Measurements from ENCODE around the gene SLC44A3.

SLC44A3 gene

GRCh38 chr1:94883691-94884090, 63.5 kb downstream of the SLC44A3 start:
- peak overlapping the region; percentile 0 for H3K9ac ChIP-seq (ENCODE audit: low read length)
- no peak overlapping the region for H3K4me3 ChIP-seq (ENCODE audit: low read length)
- H3K9me3 ChIP-seq (ENCODE audit: control insufficient read depth, low read depth, low read length) = no peaks in the 10 kb centered on the region
- no peak overlapping the region for H3K27ac ChIP-seq (ENCODE audit: low read length)
- no peaks in the 10 kb centered on the region for H3K36me3 ChIP-seq (ENCODE audit: control insufficient read depth, low read depth, low read length)
- peaks cover 47% of the 10 kb centered on the region for H3K4me1 ChIP-seq (ENCODE audit: control insufficient read depth, low read depth, low read length)
- no peaks in the 10 kb centered on the region for H3K27me3 ChIP-seq (ENCODE audit: control insufficient read depth, insufficient read depth, low read length)

GRCh38 chr1:94884106-94884505, 63.9 kb downstream of the SLC44A3 start:
- no peak overlapping the region for H3K4me3 ChIP-seq (ENCODE audit: low read length)
- no peak overlapping the region for H3K27ac ChIP-seq (ENCODE audit: low read length)
- peaks cover 50% of the 10 kb centered on the region for H3K4me1 ChIP-seq (ENCODE audit: control insufficient read depth, low read depth, low read length)
- H3K27me3 ChIP-seq (ENCODE audit: control insufficient read depth, insufficient read depth, low read length) = no peaks in the 10 kb centered on the region
- no peaks in the 10 kb centered on the region for H3K9me3 ChIP-seq (ENCODE audit: control insufficient read depth, low read depth, low read length)
- H3K36me3 ChIP-seq (ENCODE audit: control insufficient read depth, low read depth, low read length) = no peaks in the 10 kb centered on the region
- peak overlapping the region; percentile 0 for H3K9ac ChIP-seq (ENCODE audit: low read length)

DNA sequence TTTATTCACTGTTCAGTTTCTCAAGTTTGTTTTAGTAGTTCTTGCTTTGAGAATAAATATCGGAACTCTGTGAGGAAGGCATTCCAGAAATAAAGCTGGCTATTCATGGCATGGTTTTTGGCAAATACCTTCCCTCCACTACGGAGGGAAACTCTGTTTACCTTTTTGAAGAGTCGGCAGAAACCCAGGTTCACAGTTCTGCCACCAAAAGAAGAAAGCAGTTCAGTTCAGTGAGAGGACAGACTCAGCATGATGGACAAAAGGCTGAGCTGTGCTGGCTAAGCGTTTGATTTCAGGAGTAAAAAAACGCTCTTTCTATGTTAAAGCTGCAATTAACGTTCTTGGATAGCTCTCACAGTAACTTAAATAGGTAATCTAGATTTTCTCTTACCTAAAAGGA, 64.3 kb downstream of the SLC44A3 start:
- no peaks in the 10 kb centered on the region for H3K9me3 ChIP-seq (ENCODE audit: control insufficient read depth, low read depth, low read length)
- H3K4me1 ChIP-seq (ENCODE audit: control insufficient read depth, low read depth, low read length) = peaks cover 54% of the 10 kb centered on the region
- peak overlapping the region; percentile 40 for H3K27ac ChIP-seq (ENCODE audit: low read length)
- H3K27me3 ChIP-seq (ENCODE audit: control insufficient read depth, insufficient read depth, low read length) = no peaks in the 10 kb centered on the region
- no peak overlapping the region for H3K4me3 ChIP-seq (ENCODE audit: low read length)
- H3K36me3 ChIP-seq (ENCODE audit: control insufficient read depth, low read depth, low read length) = no peaks in the 10 kb centered on the region
- H3K9ac ChIP-seq (ENCODE audit: low read length) = no peak overlapping the region

GRCh38 chr1:94886361-94886760, 66.2 kb downstream of the SLC44A3 start:
- no peak overlapping the region for H3K9ac ChIP-seq (ENCODE audit: low read length)
- H3K27ac ChIP-seq (ENCODE audit: low read length) = no peak overlapping the region
- H3K9me3 ChIP-seq (ENCODE audit: control insufficient read depth, low read depth, low read length) = no peaks in the 10 kb centered on the region
- H3K27me3 ChIP-seq (ENCODE audit: control insufficient read depth, insufficient read depth, low read length) = no peaks in the 10 kb centered on the region
- H3K4me3 ChIP-seq (ENCODE audit: low read length) = no peak overlapping the region
- no peaks in the 10 kb centered on the region for H3K36me3 ChIP-seq (ENCODE audit: control insufficient read depth, low read depth, low read length)
- peaks cover 54% of the 10 kb centered on the region for H3K4me1 ChIP-seq (ENCODE audit: control insufficient read depth, low read depth, low read length)

- H3K9ac ChIP-seq (ENCODE audit: low read length) = no peak overlapping the region
- peak overlapping the region; percentile 14 for H3K4me3 ChIP-seq (ENCODE audit: low read length)
- H3K9me3 ChIP-seq (ENCODE audit: control insufficient read depth, low read depth, low read length) = no peaks in the 10 kb centered on the region
- no peaks in the 10 kb centered on the region for H3K36me3 ChIP-seq (ENCODE audit: control insufficient read depth, low read depth, low read length)
- no peak overlapping the region for H3K27ac ChIP-seq (ENCODE audit: low read length)
- H3K27me3 ChIP-seq (ENCODE audit: control insufficient read depth, insufficient read depth, low read length) = no peaks in the 10 kb centered on the region
- H3K4me1 ChIP-seq (ENCODE audit: control insufficient read depth, low read depth, low read length) = peaks cover 54% of the 10 kb centered on the region
These were observed 66.9 kb downstream of the SLC44A3 start for GRCh38 chr1:94887106-94887505.

GRCh38 chr1:94887603-94888171, 67.5 kb downstream of the SLC44A3 start:
- H3K27me3 ChIP-seq (ENCODE audit: control insufficient read depth, insufficient read depth, low read length) = no peaks in the 10 kb centered on the region
- no peak overlapping the region for H3K27ac ChIP-seq (ENCODE audit: low read length)
- H3K4me1 ChIP-seq (ENCODE audit: control insufficient read depth, low read depth, low read length) = peaks cover 54% of the 10 kb centered on the region
- no peaks in the 10 kb centered on the region for H3K36me3 ChIP-seq (ENCODE audit: control insufficient read depth, low read depth, low read length)
- no peaks in the 10 kb centered on the region for H3K9me3 ChIP-seq (ENCODE audit: control insufficient read depth, low read depth, low read length)
- peak overlapping the region; percentile 14 for H3K4me3 ChIP-seq (ENCODE audit: low read length)
- H3K9ac ChIP-seq (ENCODE audit: low read length) = no peak overlapping the region

DNA sequence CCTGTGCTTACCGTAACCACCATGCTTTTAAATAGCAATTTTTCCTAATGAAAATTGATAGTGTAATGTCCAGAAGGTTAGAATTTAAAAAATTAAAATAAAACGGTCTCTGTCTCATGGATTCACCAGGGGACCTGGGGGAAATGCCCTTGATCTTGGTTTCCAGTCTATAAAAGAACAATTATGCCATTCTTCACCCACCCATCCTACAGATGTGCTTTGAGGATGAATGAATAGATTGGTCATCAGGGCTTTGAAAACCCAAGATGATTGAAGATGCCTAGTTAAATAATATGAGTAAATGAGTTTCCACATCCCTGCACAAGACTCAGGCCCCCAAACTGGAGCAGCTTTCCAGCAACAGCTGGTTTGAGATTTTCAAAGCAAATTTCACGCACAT, 68.0 kb downstream of the SLC44A3 start:
- no peaks in the 10 kb centered on the region for H3K27me3 ChIP-seq (ENCODE audit: control insufficient read depth, insufficient read depth, low read length)
- H3K9me3 ChIP-seq (ENCODE audit: control insufficient read depth, low read depth, low read length) = no peaks in the 10 kb centered on the region
- peaks cover 50% of the 10 kb centered on the region for H3K4me1 ChIP-seq (ENCODE audit: control insufficient read depth, low read depth, low read length)
- H3K36me3 ChIP-seq (ENCODE audit: control insufficient read depth, low read depth, low read length) = no peaks in the 10 kb centered on the region
- H3K27ac ChIP-seq (ENCODE audit: low read length) = no peak overlapping the region
- H3K9ac ChIP-seq (ENCODE audit: low read length) = no peak overlapping the region
- peak overlapping the region; percentile 14 for H3K4me3 ChIP-seq (ENCODE audit: low read length)

DNA sequence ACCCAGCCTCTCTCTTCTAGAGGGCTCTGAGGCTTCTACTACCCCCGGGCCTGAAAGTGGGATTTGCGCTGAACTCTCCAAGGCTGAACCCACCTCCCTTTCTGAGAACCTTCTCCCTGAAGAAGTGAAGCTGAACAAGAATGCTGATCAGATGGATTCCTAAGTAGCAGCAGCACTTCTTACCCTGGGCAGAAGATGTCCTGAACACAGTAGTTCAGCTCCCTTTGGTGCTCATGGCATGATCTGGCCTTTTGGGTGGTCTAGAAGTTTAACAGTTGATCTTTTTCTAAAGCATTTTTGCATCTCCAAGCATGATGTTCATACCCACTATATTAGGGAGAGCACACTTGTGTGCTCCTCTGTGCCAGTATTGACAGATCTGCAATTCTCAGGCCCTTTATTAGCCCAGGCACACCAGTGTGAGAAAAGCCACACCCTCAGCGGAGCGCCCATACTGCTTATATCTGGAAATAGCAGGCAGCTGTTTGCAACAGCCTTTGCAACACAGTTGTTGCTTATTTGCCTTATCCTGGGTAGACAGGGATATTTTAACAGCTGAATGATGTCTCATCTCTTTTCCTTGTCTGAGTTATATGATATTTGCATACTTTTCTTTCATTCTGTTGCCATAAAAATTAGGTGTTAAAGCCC, 72.6 kb downstream of the SLC44A3 start:
- H3K36me3 ChIP-seq (ENCODE audit: control insufficient read depth, low read depth, low read length) = peaks cover 25% of the 10 kb centered on the region
- no peak overlapping the region for H3K27ac ChIP-seq (ENCODE audit: low read length)

GRCh38 chr1:94894630-94895029, 74.5 kb downstream of the SLC44A3 start:
- H3K36me3 ChIP-seq (ENCODE audit: control insufficient read depth, low read depth, low read length) = peaks cover 44% of the 10 kb centered on the region

More for the DNA sequence above, 72.6 kb downstream of the SLC44A3 start:
- Histone ChIP-seq H3K9ac (ENCODE audit: low read length) (no peak overlapping the region), H3K9me3 (ENCODE audit: control insufficient read depth, low read depth, low read length) (no peaks in the 10 kb centered on the region), H3K4me3 (ENCODE audit: low read length) (no peak overlapping the region), H3K27me3 (ENCODE audit: control insufficient read depth, insufficient read depth, low read length) (no peaks in the 10 kb centered on the region), H3K4me1 (ENCODE audit: control insufficient read depth, low read depth, low read length) (peaks cover 23% of the 10 kb centered on the region)

DNA sequence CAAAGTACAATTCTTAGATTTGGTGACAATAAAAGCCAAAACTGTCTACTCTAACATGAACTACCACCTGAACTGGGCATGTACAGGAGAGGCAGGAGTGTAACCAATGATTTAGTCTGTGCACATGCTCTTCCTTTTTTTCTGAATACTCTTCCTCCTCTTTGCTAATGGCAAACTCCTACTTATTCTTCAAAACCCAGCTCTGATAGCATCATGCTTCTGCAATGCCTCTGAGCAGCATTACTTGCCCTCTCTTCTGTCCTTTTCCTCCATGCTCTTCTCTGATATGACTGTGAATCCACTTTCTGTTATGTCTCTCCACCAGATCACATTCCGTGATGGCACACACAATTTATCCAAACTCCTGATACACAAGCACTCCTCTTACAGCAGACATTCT, 75.4 kb downstream of the SLC44A3 start:
- Histone ChIP-seq H3K4me3 (ENCODE audit: low read length) (no peak overlapping the region), H3K4me1 (ENCODE audit: control insufficient read depth, low read depth, low read length) (peaks cover 9% of the 10 kb centered on the region), H3K9me3 (ENCODE audit: control insufficient read depth, low read depth, low read length) (no peaks in the 10 kb centered on the region), H3K27ac (ENCODE audit: low read length) (no peak overlapping the region), H3K9ac (ENCODE audit: low read length) (no peak overlapping the region), H3K36me3 (ENCODE audit: control insufficient read depth, low read depth, low read length) (peaks cover 52% of the 10 kb centered on the region), H3K27me3 (ENCODE audit: control insufficient read depth, insufficient read depth, low read length) (no peaks in the 10 kb centered on the region)

More at GRCh38 chr1:94894630-94895029, 74.5 kb downstream of the SLC44A3 start:
- Histone ChIP-seq H3K4me3 (ENCODE audit: low read length) (no peak overlapping the region), H3K27me3 (ENCODE audit: control insufficient read depth, insufficient read depth, low read length) (no peaks in the 10 kb centered on the region), H3K9ac (ENCODE audit: low read length) (no peak overlapping the region), H3K27ac (ENCODE audit: low read length) (no peak overlapping the region), H3K9me3 (ENCODE audit: control insufficient read depth, low read depth, low read length) (no peaks in the 10 kb centered on the region), H3K4me1 (ENCODE audit: control insufficient read depth, low read depth, low read length) (peaks cover 9% of the 10 kb centered on the region)

GRCh38 chr1:94898491-94899385, 78.6 kb downstream of the SLC44A3 start:
- H3K4me1 ChIP-seq (ENCODE audit: control insufficient read depth, low read depth, low read length) = peaks cover 11% of the 10 kb centered on the region
- peaks cover 81% of the 10 kb centered on the region for H3K36me3 ChIP-seq (ENCODE audit: control insufficient read depth, low read depth, low read length)
- H3K9ac ChIP-seq (ENCODE audit: low read length) = no peak overlapping the region
- H3K4me3 ChIP-seq (ENCODE audit: low read length) = no peak overlapping the region
- no peaks in the 10 kb centered on the region for H3K27me3 ChIP-seq (ENCODE audit: control insufficient read depth, insufficient read depth, low read length)
- H3K9me3 ChIP-seq (ENCODE audit: control insufficient read depth, low read depth, low read length) = no peaks in the 10 kb centered on the region
- no peak overlapping the region for H3K27ac ChIP-seq (ENCODE audit: low read length)

All from iPS-18a (cell line).